Measurements from ENCODE around the gene ZNF318.
"Not testable (repeated sequence)": the region's sequence is repeated elsewhere in the genome, so short reads cannot be mapped to it uniquely, and the experiment has no call there.

Gene ZNF318

DNA sequence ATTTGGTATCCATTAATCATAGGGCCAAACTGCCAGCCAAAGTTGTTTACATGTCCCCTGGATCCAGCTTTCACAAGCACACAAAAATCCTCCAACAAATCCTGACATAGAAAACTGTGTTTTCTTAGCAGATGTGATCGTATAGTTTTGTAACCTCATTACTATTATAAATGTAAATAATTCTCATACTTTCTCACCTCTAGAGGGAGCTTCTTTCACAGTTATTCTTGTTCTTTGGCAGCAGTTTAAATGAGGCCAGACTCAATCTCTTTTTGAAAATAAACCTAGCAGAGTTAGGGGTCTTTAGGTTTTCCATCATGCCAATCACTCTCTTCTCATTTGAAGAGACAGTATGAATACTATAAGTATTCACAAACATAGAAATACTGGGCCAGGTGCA is 17.0 kb upstream of the ZNF318 start:
- DNase-seq: no peak

DNA sequence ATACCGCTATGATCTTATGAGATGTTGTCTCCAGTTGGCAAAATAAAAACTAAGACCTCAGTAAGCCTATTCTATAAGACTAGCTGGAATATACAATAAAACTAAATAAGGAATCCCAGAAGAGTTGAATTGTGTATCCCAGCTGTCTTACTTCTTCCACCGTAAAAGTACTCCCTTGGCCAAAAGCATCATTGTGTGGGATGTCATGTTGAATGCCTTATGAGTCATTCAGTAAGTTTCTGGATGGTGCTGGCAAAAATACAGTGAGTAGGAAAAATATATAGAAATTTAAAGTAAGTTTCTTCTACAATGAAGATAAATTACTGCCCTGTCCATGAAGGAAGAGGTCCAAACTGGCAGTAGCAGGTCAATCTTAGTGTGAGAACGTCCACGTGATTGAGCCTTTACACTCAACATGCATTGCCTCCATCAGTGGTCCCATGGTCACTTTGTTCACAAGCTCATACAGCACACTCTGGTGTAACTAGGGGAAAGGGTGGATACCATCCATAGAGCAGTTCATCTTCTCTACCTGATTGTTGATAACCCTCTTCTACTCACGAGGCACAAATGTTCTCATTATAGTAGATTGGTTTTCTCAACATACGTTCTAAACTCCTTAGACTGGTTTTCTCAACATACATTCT is 13.7 kb upstream of the ZNF318 start:
- no peak for DNase-seq

DNA sequence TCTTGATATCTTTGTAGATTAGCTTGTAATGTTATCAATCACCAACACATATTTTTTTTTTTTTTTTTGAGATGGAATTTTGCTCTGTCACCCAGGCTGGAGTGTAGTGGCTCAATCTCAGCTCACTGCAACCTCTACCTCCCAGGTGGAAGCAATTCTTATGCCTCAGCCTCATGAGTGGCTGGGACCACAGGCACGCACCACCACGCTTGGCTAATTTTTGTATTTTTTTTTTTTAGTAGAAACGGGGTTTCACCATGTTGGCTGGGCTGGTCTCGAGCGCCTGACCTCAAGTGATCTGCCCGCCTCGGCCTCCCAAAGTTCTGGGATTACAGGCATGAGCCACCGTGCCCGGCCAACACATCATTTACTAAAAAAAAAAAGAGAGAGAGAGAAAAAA is 11.4 kb upstream of the ZNF318 start:
- DNase-seq: not testable (repeated sequence)

- no peak for DNase-seq
Observed at GRCh38 chr6:43378631-43379030, 9.2 kb upstream of the ZNF318 start.

- DNase-seq: no peak
Observed at GRCh38 chr6:43377710-43378229, 8.3 kb upstream of the ZNF318 start.

- DNase-seq: no peak
Observed at GRCh38 chr6:43376551-43376981, 7.1 kb upstream of the ZNF318 start.

- DNase-seq: no peak
Observed at GRCh38 chr6:43375693-43376092, 6.2 kb upstream of the ZNF318 start.

- DNase-seq: no peak
Observed at GRCh38 chr6:43373252-43373875, 3.9 kb upstream of the ZNF318 start.

DNA sequence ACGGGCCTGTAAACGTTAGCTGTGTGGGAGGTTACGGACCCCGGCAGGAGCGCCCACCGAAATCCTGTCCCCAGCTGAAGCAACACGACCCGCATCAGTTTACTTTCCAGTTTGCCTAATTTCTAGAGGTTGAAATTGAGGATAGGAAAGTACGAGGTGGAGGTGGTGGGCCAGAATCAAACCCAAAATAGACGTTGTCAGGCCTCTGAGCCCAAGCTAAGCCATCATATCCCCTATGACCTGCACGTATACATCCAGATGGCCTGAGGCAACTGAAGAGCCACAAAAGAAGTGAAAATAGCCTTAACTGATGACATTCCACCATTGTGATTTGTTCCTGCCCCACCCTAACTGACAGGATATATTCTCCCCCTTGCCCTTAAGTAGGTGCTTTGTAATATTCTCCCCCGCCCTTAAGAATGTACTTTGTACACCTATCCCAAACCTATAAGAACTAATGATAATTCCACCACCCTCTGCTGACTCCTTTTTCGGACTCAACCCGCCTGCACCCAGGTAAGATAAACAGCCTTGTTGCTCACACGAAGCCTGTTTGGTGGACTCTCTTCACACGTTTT is 645 bp upstream of the ZNF318 start:
- DNase-seq: not testable (repeated sequence)

DNA sequence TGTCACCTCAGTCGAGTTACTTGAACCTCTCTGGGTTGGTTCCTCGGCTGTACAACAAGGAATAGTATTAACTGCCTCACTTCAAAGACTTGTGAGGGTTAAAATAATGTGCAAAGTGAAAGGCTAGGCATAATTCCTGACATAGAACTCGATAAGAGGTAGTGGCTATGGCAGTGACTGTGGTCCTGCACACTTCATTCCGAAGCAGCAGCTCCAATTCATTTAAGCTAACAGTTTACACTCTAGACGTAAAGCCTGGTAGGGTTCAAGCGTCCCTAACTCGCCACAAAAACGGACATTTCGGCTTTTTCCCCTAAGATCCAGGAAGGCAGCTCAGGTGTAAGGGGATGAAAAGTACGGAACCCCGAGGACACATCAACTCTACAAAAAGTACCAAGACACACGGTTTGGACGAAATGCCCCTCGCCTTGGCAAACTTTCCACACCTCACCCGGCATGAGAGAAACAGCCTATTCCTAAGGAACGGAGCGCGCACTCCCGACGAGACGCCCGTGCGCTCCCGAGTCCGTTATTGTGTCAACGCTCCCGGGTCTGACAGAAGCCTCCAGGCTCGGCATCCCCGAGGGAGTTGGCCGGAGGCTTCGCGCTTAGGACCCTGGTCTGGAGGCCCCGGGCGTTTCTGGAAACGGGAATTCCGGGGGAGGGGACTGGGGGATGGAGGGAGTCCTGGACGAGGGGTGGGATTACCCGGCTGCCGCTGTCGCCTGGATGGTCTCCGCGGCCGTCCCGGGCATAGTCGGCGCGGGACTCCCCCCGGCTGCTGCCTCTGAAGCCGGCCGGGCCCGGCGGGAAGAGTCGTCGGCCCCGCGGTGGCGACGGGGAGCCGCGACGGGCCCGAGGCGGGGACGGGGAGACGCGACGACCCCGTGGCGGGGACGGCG is 937 bp downstream of the ZNF318 start:
- no peak for DNase-seq

DNA sequence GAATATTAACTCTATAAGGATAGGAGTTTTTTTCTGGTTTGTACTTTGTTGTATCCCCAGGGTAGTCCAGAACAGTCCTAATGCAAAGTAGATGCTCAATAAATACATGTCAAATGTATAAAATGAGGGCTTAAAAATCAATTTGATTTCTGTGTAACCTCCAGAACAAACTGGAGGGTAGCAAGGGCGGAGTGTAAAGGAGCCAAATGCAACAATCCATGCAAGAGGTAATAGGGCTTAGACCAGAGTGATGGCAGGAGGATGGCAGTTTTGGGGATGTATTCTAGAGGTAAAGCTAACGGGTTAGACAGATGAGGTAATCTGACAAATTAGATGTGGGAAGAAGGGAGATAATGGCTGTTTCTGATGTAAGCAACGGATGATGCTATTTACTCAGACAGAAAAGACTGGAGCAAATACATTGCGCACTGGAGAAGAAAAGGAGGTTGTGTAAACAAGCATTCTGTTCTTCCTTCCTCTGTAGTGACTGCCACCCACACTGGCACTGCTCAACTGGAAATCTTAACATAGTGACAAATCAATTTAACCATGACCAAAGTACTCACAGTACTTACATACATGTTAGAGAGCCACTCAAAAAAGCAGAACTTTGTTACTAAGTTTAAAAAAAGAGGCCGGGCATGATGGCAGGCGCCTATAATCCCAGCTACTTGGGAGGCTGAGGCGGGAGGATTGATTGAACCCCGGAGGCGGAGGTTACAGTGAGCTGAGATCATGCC is 2.0 kb downstream of the ZNF318 start:
- no peak for DNase-seq

DNA sequence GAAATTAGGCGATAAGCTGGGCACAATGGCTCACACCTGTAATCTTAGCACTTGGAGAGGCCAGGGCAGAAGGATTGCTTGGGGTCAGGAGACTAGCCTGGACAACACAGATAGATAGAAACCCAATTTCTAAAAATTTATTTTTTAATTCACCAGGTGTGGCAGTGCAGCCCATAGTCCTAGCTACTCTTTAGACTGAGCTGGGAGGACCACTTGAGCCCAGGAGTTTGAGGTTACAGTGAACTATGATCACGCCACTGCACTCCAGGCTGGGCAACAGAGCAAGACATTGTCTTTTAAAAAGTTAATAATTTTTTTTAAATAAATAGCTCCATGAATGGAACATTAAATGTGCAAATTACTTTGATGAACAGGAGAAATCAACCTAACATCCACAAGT is 8.2 kb downstream of the ZNF318 start:
- no peak for DNase-seq

GRCh38 chr6:43359831-43360230 is 9.6 kb downstream of the ZNF318 start:
- no peak for DNase-seq

- no peak for DNase-seq
Observed at GRCh38 chr6:43359381-43359780, 10.1 kb downstream of the ZNF318 start.

- no peak for DNase-seq
Observed at GRCh38 chr6:43355862-43356590, 13.4 kb downstream of the ZNF318 start.

GRCh38 chr6:43351951-43352350 is 17.5 kb downstream of the ZNF318 start:
- DNase-seq: not testable (repeated sequence)

DNA sequence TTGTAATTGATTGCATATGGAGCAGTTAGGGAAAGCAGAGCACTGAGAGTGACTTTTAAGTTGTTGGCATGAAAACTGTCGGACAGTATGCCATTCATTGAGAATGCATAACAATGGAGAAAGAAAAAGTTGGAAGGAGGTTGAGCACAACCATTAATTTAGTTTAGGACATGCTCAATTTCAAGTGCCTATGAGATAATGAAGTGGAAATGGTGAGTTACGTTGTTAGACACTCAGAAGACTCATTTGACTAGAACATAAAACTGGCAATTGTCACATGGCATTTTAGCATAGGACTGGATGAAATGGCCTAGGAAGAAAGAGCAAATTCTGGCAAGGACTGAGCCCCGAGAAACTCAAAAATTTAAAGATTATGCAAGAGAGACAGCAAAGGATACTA is 22.0 kb downstream of the ZNF318 start:
- DNase-seq: no peak

- DNase-seq: no peak
Observed at GRCh38 chr6:43347021-43347420, 22.4 kb downstream of the ZNF318 start.

GRCh38 chr6:43346243-43346642 is 23.2 kb downstream of the ZNF318 start:
- not testable (repeated sequence) for DNase-seq

DNA sequence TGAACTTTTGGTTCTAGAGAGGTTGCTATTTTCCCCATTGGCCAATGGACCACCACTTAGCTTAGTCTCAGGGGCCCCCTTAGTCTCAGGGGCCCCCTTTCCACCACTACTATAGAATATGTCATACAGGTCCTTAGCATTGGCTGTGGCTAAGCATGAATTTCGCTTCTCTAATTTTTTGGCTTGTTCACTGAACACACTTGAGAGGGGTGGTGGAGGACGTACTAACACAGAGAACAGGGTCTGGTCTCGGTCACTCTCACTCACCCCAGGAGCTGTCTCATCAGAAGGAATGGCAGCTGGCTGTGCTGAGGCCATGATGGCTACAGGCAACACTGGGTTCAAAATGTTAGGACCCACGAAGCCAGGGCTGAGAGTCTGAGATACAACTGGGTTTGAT is 30.3 kb downstream of the ZNF318 start:
- no peak for DNase-seq

- DNase-seq: no peak
Observed at GRCh38 chr6:43338243-43338642, 31.2 kb downstream of the ZNF318 start.

GRCh38 chr6:43336382-43336781 is 33.1 kb downstream of the ZNF318 start:
- DNase-seq: no peak

All from activated effector memory CD4-positive, alpha-beta T cell treated with anti-CD3 and anti-CD28 coated beads, Interleukin-2, amount 50 U/mL, for 16 hours (primary cell).